DND-41 (cell line): ENCODE data around the gene CCDC174.

Experiments used
- ATAC-seq: fragments of 200-7000 bp; cut with Tn5 transposase; 3 replicates; pipeline ENCODE4 v1.9.1; 2021; ENCODE audit warnings: low read depth; ENCODE audit not compliant: insufficient read depth
- DNase-seq: peaks from one replicate; pipeline ENCODE4 v3.0.0-alpha.2; 2020
- H2AFZ ChIP-seq: 2 replicates; pipeline ENCODE4 v1.6.0; 2012; ENCODE audit warnings: low read depth, low read length
- H3K27ac ChIP-seq: 2 replicates; pipeline ENCODE4 v1.5.1; 2012; ENCODE audit warnings: low read length, inconsistent platforms
- H3K27me3 ChIP-seq: fragments of 200-600 bp; sonication (generic); 2 replicates; pipeline ENCODE4 v1.6.0; 2012; ENCODE audit warnings: low read length, mild to moderate bottlenecking, inconsistent platforms; ENCODE audit not compliant: insufficient read depth, poor library complexity
- H3K36me3 ChIP-seq: 2 replicates; pipeline ENCODE4 v1.5.1; 2012; ENCODE audit warnings: low read length, inconsistent platforms; ENCODE audit not compliant: insufficient read depth
- H3K4me1 ChIP-seq: 2 replicates; pipeline ENCODE4 v1.5.1; 2012; ENCODE audit warnings: mild to moderate bottlenecking, low read length; ENCODE audit not compliant: insufficient read depth
- H3K4me2 ChIP-seq: 2 replicates; pipeline ENCODE4 v1.6.0; 2012; ENCODE audit warnings: mild to moderate bottlenecking, moderate library complexity, low read length, inconsistent platforms; ENCODE audit not compliant: insufficient read depth
- H3K4me3 ChIP-seq, 2 experiments: fragments of 200-600 bp in 1 of 2; shearing (Covaris generic) in 1 of 2; 2 replicates each; pipeline ENCODE4 v1.5.1; 2012 to 2016; ENCODE audit warnings: inconsistent platforms in 2 of 2, low read length in 2 of 2, mild to moderate bottlenecking in 2 of 2, low read depth in 1 of 2, moderate library complexity in 1 of 2
- H3K79me2 ChIP-seq: 2 replicates; pipeline ENCODE4 v1.6.0; 2012; ENCODE audit warnings: low read length, inconsistent platforms; ENCODE audit not compliant: insufficient read depth
- H3K9ac ChIP-seq: 2 replicates; pipeline ENCODE4 v1.6.0; 2012; ENCODE audit warnings: low read depth, mild to moderate bottlenecking, inconsistent platforms, low read length, moderate library complexity
- H3K9me3 ChIP-seq: 2 replicates; pipeline ENCODE4 v1.5.1; 2012; ENCODE audit warnings: low read length, moderate library complexity, mild to moderate bottlenecking, inconsistent platforms; ENCODE audit not compliant: insufficient read depth, severe bottlenecking
- H4K20me1 ChIP-seq: 2 replicates; pipeline ENCODE4 v1.6.0; 2012; ENCODE audit warnings: low read length; ENCODE audit not compliant: insufficient read depth
- EZH2 ChIP-seq: IDR thresholded peaks from 3 replicates; pipeline ENCODE4 v1.6.1; 2012; ENCODE audit warnings: borderline replicate concordance, low read depth, mild to moderate bottlenecking, moderate library complexity, low read length, inconsistent platforms; ENCODE audit not compliant: severe bottlenecking
- TF ChIP-seq, protein P1 (sequence below): IDR thresholded peaks from 2 replicates; pipeline ENCODE4 v1.5.1; 2012; ENCODE audit warnings: borderline replicate concordance, low read length, moderate library complexity, mild to moderate bottlenecking; ENCODE audit not compliant: poor library complexity, severe bottlenecking; ENCODE audit errors: extremely low read depth

CCDC174 gene

DNA sequence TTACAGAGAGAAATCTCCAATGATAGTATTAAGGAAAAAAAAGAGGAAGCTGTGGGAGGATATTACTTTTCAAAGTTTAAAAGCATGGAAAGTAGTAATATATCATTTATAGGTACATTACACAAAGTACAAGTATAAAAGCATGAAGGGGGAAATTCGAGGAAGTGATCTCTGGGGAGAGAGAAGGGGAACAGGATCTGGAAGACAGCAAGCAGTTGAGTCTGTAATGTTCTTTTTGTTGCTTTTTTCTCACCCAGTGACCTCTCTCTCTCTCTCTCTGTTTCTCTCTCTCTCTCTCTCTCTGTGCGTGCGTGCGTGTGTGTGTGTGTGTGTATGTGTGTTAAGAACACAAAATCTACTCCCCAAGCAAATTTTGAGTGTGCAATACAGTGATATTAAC lies 33.6 kb downstream of the CCDC174 start:
- Histone ChIP-seq H3K9ac (no peak overlapping the region), H2AFZ (no peak overlapping the region), H3K4me2 (no peak overlapping the region), H3K27ac (no peak overlapping the region), H3K9me3 (no peaks in the 10 kb centered on the region), H3K4me3 (no peak overlapping the region), H3K27me3 (no peaks in the 10 kb centered on the region), H3K4me1 (peaks cover 5% of the 10 kb centered on the region; the same call in 1 of the 2 replicates), H3K36me3 (no peaks in the 10 kb centered on the region), H3K79me2 (no peaks in the 10 kb centered on the region), H4K20me1 (no peaks in the 10 kb centered on the region)
- DNase-seq (no peak), ATAC-seq (no peak)
- TF ChIP-seq, protein P1, sequence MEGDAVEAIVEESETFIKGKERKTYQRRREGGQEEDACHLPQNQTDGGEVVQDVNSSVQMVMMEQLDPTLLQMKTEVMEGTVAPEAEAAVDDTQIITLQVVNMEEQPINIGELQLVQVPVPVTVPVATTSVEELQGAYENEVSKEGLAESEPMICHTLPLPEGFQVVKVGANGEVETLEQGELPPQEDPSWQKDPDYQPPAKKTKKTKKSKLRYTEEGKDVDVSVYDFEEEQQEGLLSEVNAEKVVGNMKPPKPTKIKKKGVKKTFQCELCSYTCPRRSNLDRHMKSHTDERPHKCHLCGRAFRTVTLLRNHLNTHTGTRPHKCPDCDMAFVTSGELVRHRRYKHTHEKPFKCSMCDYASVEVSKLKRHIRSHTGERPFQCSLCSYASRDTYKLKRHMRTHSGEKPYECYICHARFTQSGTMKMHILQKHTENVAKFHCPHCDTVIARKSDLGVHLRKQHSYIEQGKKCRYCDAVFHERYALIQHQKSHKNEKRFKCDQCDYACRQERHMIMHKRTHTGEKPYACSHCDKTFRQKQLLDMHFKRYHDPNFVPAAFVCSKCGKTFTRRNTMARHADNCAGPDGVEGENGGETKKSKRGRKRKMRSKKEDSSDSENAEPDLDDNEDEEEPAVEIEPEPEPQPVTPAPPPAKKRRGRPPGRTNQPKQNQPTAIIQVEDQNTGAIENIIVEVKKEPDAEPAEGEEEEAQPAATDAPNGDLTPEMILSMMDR: no peak

DNA sequence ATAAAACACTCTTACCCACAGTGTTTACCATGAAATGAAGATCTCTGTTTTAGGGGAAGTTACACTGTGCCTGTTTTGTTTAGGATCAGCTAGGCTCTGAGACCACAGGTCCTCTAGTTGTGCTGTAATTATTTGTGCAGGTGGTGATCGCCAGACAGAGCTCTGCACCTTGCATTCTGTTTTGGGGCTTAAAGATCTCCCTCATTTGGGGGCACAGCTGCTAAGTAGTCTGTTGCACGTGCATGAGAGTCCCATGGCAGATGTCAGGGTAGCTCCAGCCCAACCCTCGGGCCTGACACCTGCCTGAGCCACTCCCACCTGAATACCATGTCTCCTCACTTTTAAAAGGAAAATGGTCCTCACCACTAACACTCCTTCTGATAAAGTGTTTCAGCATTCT lies 35.8 kb downstream of the CCDC174 start:
- H3K36me3 ChIP-seq: no peaks in the 10 kb centered on the region
- TF ChIP-seq, protein P1: no peak
- no peak for TF ChIP-seq EZH2
- DNase-seq (no peak), ATAC-seq (peak; percentile 54; the same call in 1 of the 3 replicates)
- no peak overlapping the region for H3K27ac ChIP-seq
- H3K4me3 ChIP-seq: no peak overlapping the region
- no peaks in the 10 kb centered on the region for H3K79me2 ChIP-seq
- H3K9ac ChIP-seq: no peak overlapping the region
- H4K20me1 ChIP-seq: no peaks in the 10 kb centered on the region
- peaks cover 5% of the 10 kb centered on the region; the same call in 1 of the 2 replicates for H3K4me1 ChIP-seq
- H2AFZ ChIP-seq: no peak overlapping the region
- no peaks in the 10 kb centered on the region for H3K9me3 ChIP-seq
- no peaks in the 10 kb centered on the region for H3K27me3 ChIP-seq
- H3K4me2 ChIP-seq: no peak overlapping the region

DNA sequence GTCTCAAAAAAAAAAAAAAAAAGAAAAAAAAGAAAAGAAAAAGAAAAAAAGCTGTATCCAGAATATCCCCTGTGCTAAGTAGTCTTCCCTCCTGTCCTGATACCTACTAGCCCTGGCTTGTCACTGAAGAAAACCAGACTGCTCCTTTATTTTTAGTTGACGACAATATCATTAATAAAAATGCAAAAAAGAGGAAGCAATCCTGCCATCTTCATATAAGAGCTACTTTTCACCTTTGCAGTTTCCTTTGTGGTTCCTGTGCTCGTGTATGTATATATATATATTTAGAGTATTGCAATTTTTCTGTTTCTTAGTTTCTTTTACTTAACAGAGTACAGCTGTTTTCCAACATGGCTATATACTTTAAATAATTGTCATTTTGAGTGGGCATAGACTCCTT lies 37.0 kb downstream of the CCDC174 start:
- no peak overlapping the region for H3K9ac ChIP-seq
- H3K36me3 ChIP-seq: no peaks in the 10 kb centered on the region
- no peak for ATAC-seq
- no peak for TF ChIP-seq EZH2
- TF ChIP-seq, protein P1: no peak
- no peak overlapping the region for H3K4me2 ChIP-seq
- H3K9me3 ChIP-seq: no peaks in the 10 kb centered on the region
- H3K4me3 ChIP-seq: no peak overlapping the region
- no peak for DNase-seq
- no peaks in the 10 kb centered on the region for H3K27me3 ChIP-seq
- no peak overlapping the region for H3K27ac ChIP-seq
- H3K79me2 ChIP-seq: no peaks in the 10 kb centered on the region
- peaks cover 5% of the 10 kb centered on the region; the same call in 1 of the 2 replicates for H3K4me1 ChIP-seq
- no peak overlapping the region for H2AFZ ChIP-seq
- H4K20me1 ChIP-seq: no peaks in the 10 kb centered on the region

DNA sequence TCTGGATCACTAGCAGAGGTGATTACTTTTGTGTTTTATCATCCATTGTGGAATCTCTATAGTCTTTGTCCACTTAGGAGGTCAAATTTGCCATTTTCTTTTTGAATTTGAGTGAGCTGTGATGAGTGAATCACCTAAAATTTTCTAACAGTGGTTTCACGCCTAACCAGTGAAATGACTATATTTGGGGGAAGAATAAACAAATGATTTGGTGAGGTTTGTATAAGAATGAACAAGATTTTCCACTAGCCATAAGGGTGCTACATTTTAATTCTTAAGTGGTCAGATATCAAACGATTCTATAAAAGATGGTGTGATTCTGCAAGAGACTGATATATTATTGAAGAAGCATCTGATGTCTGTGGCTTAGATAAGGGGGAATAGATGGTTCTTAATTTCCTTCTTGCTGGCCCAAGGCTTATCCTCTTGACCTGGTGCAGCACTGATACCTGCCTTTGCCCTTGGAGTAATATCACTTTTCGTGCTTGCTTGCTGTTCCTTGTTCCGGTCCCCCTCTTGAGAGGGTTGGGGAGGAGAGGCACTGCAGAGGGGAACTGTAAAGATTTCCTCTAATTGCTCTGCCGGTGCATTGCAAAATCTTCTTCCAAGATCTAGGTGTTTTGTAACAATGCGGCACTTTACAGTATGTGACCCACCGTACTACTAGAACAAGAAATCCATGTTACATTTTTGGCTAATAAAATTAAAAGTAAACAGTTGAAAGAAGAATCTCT lies 37.9 kb downstream of the CCDC174 start:
- peaks cover 5% of the 10 kb centered on the region; the same call in 1 of the 2 replicates for H3K4me1 ChIP-seq
- no peaks in the 10 kb centered on the region for H3K79me2 ChIP-seq
- no peak for DNase-seq
- H3K9me3 ChIP-seq: no peaks in the 10 kb centered on the region
- H4K20me1 ChIP-seq: no peaks in the 10 kb centered on the region
- no peak overlapping the region for H3K9ac ChIP-seq
- H3K4me3 ChIP-seq: no peak overlapping the region
- no peak for TF ChIP-seq EZH2
- TF ChIP-seq, protein P1: no peak
- no peak for ATAC-seq
- no peak overlapping the region for H2AFZ ChIP-seq
- H3K36me3 ChIP-seq: no peaks in the 10 kb centered on the region
- no peak overlapping the region for H3K4me2 ChIP-seq
- H3K27me3 ChIP-seq: no peaks in the 10 kb centered on the region
- H3K27ac ChIP-seq: no peak overlapping the region
